ENCODE results near the gene CNP. TPM values are rescaled to one million over a fixed set of nuclear protein-coding genes. Genes with fewer than 3 reads are reported as not detected.

The CNP gene
- total RNA-seq, 1 donor from 2014 or later = 45.2 TPM

DNA sequence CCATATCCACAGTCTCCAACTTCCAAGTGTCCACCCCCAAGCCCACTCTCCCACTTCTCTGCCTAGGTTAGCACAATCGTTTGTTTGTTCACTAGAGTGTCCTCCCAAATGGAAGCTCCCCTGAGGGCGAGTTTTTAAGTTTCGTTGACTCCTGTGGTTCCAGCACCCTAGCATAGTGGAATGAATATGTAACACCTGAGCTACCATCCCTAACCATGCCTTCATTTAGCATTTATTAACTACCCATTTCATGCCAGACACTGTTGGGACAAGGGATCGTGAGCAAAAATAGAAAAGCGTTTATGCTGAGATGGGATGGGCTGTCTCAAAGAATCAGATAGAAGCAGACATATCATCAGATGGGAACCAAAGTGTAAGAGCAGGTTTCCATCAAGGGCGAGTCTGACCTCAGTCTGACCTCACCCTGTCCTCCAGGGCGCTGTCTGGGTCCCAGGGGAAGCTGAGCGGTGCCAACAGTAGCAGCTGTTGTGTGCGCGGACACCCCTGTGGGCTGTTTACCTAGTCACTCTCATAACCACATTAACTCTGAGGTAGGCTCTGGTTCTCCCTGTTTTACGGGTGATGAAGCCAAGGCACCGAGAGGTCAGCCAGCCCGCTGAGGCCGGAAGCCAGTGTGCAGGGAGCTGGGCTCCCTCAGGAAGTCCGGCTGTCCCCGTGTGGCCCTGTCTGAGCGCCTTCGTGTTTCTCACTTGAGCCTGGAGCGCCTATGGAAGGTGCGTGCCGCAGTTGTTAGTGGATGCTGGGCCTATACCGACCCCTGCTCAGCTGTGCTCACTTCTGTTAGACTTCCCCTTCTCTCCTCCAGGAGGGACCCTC is 6.2 kb downstream of the CNP start:
- no peak for DNase-seq

DNA sequence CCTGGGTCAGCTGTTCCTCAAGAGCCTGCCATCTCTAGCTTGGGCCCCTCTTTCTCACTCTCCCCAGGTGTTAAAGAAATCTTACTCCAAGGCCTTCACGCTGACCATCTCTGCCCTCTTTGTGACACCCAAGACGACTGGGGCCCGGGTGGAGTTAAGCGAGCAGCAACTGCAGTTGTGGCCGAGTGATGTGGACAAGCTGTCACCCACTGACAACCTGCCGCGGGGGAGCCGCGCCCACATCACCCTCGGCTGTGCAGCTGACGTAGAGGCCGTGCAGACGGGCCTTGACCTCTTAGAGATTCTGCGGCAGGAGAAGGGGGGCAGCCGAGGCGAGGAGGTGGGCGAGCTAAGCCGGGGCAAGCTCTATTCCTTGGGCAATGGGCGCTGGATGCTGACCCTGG is 6.8 kb downstream of the CNP start:
- DNase-seq = peak; percentile 57

DNA sequence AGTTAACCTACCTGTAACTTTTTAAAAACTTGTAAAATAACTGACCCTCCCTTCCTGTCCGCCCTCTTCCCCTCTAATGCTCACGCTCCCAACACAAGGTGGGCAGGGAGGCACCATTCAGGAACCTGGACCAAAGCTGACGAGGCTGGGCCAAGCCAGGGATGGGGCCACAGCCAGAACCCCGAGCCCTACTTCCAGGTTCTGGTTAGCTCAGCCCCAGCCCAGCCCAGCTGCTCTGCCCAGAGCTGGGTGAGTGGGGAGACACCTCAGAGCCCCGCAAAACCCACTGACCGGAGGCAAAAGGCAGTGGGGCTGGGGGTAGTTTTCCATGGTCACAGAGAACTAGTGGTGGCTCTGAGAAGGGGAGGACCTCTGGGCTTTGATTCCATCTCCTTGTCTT is 7.4 kb downstream of the CNP start:
- no peak for DNase-seq

DNA sequence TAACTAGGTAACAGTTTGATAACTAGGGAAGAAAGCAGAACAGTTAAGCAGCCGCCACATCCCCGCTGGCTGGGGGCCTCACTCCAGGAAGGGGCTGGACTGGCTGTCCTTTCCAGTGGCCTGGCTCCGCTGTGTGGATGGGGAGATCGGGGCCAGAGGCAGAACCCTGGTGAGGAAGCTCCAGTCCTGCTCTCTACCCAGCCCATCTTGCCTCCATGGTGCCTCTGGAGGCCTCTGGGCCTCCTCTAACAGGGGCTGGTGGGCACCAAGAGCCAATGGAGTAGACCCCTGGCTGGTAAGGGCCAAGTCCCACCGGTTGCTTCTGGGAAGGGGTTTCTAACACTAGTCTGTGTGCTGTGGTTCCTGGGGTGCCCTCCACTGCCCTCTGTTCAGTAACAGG is 8.1 kb downstream of the CNP start:
- no peak for DNase-seq

DNA sequence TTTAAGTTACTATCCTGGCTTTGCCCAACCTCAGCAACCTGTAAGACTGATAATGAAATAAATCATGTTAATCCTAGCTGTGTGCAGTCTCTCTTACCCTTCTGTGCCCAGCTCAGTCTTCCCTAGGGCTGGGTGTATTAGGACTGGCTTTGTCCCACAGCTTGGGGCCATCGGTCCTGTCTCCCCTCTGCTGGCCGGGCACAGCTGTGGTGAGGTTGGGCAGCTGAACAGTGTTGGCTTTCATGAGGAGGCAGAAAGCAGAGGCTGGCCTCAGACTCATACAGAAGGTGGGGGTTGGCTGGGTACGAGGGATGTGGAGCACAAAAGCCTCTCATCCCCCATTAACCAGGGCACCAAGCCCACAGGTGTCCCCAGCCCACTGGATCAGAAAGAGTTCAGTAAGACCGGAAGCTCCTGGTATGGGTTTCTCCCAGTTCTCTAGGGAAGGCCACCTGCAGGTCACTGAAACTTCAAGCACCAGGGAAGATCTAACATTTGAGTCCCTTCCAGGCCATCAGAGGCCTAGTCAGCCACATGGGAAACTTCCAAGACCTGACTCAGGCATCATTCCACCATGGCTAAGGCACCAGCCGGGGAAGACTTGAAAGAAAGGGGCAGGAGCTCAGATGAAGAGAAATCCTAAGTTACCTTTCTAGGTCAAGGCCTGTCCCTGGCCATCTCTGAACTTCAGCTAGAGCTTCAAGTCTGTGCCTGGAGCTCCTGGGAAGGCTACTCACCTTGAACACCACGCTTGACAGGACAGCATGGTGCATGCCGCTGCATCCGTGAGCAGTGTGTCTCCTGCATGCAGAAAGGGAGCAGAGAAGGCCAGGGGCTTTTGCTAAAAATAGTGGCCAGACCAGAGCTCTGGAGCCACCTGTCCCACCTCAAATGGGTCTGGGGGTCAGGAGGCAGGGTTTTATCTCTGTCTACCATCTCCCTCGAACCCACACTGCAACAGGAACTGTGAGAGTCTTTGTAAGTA is 8.8 kb downstream of the CNP start:
- no peak for DNase-seq

DNA sequence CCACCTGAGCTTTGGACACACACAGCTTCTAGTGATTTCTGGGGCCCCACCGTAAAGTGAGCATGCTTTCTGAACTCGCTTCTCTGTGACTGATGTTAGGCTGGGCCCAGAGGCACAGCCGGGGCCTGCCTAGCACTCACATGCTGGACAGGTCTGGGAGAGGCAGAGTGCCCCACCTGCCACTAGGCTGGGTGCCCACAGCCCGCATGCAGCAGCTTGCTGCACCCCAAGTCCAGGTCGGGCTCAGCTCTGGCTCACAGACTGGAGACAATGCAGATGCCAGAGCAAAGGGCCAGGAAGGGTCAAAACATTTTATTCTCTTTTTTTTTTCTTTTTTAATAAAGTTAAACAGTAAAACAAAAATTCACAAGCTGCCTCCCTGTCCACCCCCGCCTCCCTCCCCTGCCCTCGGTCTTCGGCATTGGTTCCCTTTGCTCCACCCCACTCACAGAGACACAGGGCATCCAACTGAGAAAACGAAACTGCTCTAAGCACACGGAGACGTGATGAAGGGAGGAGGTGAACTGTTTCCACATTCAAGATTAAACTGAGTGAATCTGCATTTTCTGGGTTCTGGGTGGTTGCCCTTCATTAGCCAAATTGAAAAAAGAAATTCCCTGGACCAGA is 9.7 kb downstream of the CNP start:
- DNase-seq = no peak

DNA sequence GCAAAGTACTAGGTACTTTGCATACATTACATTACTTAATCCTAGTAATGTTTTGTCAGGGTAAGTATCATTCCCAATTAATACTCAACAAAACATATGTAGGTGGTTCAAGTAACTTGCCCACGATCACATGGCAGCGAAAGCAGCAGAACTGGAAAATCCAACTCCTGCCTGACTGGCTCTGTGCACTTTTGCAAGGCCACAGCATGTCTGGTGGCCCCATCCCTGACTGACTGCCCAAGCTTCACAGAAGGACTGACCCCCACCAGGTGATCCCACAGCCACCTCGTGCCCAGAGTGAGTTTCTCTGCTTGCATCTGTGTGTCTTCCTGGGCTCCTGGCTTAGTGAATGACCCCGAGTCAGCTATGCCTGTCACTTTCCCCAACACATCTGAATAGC is 11.4 kb downstream of the CNP start:
- DNase-seq = no peak

DNA sequence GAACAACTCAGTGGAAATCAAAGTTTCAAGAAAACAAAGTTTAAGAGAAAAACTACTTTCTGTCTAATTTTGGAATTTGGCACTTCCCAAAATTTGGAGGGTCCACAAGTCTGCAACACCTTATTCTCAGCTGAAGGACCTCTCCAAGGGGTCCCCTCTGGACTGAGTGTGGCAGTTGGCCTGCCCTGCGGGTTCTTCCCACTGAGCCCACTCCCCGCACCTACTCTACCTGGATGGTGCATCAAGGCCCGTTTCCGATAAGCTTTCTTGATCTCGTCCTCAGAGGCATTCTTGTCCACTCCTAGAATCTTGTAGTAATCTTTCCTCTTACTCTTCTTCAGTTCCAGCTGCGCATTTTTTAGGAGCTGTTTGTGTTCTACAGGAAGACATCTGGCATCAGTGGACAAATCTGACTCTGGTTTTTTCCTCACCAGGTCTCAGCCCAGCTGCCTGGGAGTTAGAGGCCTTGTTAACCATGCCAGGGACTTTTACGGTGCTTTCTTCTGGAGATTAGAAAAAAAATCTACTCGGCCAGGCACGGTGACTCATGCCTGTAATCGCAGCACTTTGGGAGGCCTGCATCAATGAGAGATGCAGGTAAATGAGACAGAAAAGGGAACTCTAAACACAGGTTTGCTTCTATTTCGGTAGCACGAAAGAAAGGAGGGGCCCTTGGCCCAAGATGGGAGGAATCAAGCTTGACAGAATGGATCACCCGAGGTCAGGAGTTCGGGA is 15.6 kb downstream of the CNP start:
- DNase-seq = no peak

DNA sequence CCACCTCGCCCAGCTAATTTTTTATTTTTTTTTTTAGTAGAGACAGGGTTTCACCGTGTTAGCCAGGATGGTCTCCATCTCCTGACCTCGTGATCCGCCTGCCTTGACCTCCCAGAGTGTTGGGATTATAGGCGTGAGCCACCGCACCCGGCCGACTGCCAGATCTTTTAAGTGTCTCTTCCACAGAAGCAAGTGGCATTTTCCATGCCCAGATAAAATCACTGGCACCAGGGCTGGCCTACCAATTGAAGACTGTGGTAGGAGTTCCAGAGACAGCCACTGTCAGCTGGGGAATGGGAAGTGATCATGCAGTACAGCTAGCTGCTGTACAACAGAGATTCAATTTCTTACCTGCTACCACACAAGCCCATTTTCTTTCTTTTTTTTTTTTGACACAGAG is 17.9 kb downstream of the CNP start:
- no peak for DNase-seq

DNA sequence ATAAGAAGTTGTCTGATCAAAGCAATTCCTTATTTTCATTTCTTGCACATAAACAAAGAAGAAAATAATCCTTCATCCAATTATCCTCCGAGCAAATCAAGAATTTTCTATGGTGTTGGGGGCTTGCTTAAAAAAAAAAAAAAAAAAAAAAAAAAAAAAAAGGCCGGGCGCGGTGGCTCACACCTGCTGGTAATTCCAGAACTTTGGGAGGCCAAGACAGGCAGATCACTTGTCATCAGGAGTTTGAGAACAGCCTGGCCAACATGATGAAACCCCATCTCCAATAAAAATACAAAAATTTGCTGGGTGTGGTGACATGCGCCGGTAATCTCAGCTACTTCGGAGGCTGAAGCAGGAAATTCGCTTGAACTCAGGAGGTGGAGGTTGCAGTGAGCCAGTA is 19.3 kb downstream of the CNP start:
- DNase-seq = no peak

DNA sequence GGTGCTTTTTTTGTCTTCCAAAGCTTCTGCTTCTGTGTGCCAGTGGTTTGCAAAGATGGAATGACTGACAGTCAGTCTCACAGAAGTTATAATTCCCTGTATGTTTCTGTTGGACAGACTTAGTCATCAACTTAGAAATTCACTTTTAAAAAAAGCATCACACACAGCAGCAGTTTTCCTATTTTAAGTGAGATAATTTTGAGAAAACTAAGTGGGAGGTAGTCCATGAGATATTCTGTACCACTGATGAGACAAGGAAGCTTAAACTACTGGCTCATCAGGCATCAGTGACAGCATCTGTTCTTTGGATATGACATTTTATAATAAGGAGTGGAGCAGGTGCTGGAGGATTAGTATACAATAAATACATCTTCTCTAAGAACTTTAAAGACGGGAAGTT is 20.0 kb downstream of the CNP start:
- DNase-seq = no peak

DNA sequence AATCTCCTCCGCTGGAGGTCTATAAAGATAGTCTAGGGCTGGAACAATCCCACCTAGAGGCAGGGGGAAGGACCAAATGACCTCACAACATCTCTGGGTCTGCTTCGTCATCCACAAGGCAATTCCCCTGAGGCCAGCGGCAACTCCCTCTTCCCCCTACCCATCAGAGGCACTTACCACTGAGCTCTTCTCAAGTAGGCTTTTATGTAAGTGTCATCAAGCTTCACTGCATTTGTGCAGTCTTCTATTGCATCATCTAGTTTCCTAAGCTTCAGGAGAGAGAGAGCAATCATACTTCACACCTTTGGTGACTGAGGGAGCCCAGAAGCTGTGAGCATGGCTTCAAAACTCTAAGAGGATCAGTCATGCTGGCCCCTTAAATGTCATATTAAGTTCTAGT is 21.0 kb downstream of the CNP start:
- DNase-seq = no peak

DNA sequence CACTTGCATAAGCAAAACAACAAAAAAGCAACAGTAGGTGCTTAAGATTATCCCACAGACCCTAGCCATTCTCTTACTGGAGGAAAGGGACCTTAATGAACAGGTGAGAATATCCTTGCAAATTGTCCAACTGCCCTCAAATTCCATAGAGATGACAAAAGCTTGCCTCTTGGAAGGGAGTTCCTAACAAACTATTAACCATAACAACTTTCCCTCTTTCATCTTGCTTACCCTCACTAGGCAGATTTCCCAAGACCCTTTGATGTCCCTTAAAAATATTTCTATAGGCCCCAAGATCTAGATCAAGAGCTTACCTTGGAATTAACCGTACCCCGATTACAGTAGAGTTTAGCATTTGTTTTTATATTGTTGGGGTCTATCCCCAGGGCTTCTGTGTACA is 21.8 kb downstream of the CNP start:
- no peak for DNase-seq

DNA sequence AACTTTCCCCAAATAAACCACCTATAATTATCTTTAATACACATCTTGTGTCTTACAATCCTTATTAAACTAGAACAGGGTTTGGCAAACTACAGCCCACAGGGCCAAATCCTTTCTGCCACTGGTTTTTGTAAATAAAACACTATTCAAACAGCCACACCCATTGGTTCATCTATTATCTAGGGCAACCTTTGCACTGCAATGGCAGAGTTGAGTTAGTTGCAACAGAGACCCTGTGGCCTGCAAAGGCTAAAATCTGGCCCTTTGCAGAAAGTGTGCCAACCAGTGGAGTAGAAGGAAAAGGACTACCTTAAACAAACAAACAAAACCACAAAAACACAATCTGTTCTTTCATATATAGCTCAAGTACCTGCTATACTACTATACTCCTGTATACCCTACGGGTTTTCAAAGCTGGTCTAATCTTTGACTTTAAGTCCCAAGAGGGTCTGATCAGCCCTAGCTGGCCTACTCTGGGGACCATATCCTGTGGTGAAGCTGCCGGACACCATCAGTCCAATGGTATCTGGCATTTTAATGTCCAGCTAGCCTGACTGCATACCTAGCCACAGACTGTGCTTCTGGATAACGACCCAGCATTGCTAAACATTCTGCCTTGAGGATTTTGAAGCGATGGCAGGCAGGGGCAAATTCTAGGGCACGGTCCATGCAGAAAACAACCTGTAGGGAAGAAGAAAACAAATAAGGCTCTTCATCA is 23.3 kb downstream of the CNP start:
- no peak for DNase-seq

DNA sequence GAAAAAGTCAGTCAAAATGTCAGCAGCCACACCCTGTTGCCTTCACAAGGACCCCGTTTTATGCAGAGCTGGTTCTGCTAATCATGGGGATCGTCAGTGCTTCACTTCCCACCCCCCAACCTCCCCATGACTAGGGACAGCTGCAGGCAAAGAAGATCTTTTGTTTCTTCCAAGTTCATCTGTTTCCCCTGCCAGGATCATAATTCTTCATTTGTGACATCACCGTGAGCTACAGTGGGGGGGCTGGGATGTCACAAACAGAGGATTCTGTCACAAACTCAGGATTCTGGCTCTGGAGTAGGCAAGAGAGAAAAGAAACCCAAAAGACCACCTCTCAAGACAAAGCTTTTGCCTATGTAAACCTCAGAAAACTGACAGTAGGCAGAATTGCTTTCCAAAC is 26.0 kb downstream of the CNP start:
- peak; percentile 76 for DNase-seq

DNA sequence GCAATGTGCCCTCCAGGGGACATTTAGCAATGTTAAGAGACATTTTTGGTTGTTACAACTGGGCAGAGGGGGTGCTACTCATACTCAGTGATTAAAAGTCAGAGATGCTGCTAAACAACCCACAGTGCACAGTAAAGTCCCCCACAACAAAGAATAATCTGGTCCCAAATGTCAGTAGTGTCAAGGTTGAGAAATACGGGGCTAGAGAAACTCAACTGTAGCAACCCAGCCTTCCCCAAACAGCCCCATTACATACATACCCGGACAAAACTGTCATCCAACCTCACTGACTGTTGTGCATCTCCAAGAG is 30.2 kb downstream of the CNP start:
- DNase-seq = no peak

DNA sequence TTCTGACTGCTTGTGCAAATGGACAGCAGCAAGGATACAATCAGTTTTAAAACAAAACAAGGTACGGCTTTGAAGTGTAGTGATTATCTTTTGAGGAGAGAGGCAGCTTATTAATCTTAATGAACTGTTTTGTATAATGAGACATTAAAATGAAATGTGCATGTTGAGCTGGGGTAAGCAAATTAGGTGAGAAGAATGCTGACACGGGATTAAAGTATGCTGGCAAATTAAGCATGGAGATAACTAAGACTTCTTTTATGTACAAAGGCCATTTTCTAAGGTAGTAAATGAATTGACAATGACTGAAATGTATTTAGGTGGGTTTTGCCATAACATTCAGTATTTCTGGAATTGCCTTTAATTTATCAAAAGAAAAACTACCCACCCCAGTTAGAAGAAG is 31.9 kb downstream of the CNP start:
- no peak for DNase-seq

DNA sequence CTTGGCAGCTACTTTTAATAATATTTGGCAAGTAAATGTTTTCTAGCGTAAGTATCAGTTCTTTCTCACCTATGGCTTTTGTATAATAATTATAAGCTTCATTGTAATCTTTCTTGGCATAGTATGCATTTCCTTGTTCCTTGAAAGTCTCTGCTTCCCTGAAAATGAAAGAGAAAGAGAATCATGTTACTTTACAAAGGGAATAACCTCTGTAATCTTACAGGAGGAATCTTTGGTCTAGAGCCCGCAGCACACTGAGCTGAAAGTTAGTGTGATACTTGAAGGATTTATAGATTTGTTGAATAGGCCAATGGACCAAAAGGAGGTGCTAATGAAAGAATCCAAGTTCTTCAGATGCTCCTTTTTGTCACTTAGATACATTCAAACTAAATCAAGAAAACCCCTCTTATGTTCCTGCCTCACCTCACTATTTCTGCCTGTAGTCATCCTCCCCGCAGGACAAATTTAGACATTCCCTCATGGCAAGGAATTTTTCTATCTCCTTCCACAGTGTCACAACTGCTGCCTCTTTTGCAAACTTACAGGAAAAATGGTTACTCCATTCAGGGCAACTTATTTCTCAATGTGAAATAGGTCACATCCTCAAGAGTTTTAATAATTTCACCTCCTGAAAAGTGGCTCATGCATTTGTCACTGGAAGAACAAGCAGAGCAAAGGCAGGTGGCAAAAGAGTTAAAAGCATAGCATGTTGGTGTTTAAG is 34.0 kb downstream of the CNP start:
- no peak for DNase-seq

DNA sequence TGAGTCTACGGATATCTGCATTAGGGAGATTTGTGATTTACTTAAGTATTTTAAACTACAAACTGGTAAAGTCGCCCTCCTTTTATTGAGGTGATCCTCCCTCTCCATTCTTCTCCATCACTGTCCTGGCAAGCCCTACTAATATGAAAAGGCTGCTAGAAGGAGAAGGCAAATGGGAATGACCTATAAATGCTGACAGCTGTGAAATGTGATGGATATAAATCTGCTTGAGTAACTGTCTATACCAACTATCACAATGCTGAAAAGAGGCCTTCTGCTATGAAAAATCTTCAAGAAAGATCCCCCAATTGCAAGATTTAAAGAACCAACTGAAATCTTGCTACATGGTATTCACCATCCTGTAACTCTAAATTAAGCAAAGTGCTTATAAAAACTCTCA is 35.1 kb downstream of the CNP start:
- DNase-seq = no peak

DNA sequence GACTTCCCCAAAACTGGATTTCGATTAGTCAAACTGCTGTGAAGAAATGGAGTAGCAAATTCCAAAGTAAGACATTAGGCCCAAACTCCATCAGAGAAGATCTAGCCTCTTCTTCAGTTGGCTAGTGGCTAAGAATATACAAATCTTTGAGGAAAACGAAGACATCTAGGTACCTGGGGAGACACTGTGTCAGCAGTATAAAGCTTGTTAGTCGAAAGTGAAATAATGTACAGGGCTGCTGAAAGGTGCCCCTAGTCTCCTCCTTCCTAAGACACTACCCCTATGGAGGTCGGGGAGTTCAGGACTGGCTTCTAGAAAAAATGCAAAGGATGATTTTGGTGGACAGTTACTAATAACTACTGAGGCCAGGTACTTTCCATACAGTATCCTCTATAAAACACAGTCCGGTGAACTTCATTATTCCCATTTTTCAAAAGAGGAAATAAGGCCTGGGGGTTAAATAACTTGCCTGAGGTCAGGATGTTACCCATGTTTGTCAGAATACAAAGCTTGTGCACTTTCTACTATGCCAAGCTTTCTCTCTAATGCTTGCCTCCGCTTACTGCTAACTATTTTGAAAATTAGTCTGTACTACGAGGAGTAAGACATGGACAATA is 35.7 kb downstream of the CNP start:
- no peak for DNase-seq

Measured in tongue (tissue), 2 donors.